C4-2B (cell line): ENCODE data around the gene GNMT.

Experiments used
- H3K27ac ChIP-seq: fragments of 450-650 bp; 2 replicates; pipeline ENCODE4 v1.5.1; 2017
- ZFX ChIP-seq: fragments of 450-650 bp; IDR thresholded peaks from 2 replicates; pipeline ENCODE4 v1.6.1; 2017
- TF ChIP-seq, protein P1 (sequence below): fragments of 450-650 bp; conservative IDR thresholded peaks from 2 replicates; pipeline ENCODE4 v1.5.1; 2017; ENCODE audit warnings: mild to moderate bottlenecking

GNMT gene

DNA sequence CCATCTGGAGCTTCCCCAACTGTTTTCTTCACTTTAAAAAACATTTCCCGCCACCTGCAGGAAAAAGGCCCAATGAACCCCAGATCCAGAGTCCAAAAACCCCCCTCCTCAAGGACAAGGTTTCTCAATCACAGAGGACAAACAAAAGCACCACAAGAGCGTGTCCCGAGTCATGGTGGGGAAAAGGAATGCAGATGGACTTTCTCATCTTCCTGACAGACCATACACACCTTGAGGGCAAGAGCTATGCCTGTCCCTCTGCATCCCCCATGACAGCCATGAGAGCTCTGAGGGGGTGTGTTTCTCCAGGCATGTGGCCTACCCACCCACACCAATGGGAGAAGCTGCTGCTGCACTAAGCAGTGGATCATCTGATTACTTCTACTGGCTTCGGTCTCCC lies 9.4 kb downstream of the GNMT start:
- no peak overlapping the region for H3K27ac ChIP-seq
- TF ChIP-seq, protein P1, sequence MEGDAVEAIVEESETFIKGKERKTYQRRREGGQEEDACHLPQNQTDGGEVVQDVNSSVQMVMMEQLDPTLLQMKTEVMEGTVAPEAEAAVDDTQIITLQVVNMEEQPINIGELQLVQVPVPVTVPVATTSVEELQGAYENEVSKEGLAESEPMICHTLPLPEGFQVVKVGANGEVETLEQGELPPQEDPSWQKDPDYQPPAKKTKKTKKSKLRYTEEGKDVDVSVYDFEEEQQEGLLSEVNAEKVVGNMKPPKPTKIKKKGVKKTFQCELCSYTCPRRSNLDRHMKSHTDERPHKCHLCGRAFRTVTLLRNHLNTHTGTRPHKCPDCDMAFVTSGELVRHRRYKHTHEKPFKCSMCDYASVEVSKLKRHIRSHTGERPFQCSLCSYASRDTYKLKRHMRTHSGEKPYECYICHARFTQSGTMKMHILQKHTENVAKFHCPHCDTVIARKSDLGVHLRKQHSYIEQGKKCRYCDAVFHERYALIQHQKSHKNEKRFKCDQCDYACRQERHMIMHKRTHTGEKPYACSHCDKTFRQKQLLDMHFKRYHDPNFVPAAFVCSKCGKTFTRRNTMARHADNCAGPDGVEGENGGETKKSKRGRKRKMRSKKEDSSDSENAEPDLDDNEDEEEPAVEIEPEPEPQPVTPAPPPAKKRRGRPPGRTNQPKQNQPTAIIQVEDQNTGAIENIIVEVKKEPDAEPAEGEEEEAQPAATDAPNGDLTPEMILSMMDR: no peak
- TF ChIP-seq ZFX: no peak

DNA sequence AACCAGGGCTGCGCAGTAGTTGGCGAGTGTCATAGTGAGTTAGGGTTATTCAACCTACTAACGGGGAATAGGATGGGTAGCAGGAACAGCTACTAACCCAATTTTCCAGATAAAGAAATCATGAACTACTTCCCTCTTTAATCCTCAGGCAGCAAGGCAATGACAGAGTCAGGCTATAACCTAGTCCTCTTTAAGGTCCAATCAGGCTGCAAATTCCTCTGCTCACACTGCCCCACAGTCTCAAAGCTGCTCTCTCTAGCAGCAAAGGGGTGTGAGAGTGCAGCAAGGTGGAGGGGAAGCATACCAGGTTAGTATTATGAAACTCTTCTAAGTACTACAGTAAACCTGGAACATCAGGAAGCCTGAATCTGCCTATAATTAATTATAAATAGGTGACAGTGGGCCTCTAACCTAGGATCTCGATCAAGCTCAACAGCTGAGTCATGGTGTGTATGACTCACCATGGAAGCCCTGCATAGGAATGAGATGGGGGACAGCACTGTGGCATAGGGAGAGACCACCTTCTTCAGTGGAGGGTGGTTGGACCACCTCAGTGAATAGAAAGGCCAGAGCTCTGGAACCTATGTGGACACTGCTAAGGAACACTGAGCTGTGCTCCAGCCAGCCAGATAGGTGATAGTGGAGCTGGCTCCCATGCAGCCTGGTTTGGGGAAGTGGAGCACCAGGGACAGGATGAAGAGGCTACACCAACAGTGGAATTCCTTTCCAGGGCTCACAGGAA lies 10.5 kb downstream of the GNMT start:
- H3K27ac ChIP-seq: no peak overlapping the region
- no peak for TF ChIP-seq ZFX
- TF ChIP-seq, protein P1: no peak

DNA sequence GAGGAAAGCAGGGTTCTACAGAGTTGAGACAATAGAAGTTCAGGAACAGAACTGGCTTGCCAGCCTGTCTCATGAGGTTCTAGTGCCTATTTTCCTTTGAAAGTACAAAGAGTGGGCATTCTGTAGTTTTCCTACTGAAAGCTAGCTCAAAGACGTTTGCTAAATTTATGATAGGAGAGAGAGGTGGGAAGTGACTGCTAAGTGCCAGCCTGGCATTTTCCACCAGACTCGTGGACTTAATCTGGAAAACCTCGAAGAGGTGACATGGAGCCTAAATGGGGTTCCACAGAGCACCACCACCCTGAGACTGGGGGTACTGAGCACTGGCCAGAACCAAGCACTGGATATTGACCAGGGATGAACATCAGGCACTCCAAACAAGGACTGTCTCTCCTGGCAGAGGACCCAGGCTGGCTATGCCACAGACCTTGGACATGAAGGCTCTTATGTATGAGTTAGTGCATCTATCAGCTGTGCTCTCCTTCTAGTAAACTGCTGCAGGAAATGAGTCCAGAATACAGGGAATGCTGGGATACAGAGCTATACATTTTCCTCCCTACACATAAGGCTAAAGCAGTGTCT lies 11.3 kb downstream of the GNMT start:
- H3K27ac ChIP-seq: no peak overlapping the region
- TF ChIP-seq, protein P1: no peak
- TF ChIP-seq ZFX: no peak

DNA sequence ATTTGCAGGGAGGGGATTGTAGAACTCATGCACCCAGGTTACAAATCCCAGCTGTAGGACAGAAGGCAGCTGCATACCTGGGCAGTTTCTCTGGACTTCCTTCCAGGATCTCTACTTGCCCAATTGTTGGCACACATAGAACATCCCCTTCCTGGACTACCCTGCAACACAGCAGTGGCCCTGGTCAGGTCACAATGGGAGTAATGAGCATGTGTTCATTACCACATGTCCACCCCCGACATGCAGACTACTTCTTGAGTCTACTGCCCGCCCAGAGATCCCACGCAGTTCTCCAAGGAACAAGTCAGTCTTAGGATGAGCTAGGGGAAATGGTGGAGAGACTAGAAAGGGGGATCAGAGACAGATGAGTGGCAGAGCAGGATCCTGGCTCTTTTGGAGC lies 13.4 kb downstream of the GNMT start:
- no peak overlapping the region for H3K27ac ChIP-seq
- TF ChIP-seq ZFX: no peak
- TF ChIP-seq, protein P1: no peak

DNA sequence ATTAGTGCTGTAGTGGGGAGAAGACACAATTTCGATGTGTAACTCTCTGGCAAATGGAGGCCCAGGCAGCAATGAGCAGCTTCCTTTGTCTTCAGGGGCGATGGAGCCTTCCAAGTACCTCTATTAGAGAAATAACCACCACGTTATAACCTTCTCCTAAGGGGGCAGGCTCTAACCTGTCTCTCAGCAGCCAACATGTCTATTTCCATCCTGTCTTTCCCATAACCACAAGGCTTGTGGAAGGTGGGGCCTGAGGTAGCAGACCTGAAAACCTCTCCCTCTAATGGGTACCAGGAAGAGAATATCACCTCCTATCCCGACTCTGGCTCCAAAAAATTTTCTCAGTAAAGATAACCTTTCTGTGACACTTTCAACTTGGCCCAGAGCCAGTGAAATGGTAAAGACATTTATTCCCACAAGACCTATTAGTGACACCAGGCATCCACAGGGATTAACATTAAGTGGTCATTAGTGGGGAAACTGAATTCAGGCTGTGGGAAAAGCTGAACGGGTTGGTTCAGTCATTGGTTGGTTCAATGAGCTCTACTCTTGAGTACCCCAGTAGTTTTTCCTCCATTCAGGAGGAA lies 14.5 kb downstream of the GNMT start:
- no peak for TF ChIP-seq ZFX
- TF ChIP-seq, protein P1: no peak
- H3K27ac ChIP-seq: no peak overlapping the region

DNA sequence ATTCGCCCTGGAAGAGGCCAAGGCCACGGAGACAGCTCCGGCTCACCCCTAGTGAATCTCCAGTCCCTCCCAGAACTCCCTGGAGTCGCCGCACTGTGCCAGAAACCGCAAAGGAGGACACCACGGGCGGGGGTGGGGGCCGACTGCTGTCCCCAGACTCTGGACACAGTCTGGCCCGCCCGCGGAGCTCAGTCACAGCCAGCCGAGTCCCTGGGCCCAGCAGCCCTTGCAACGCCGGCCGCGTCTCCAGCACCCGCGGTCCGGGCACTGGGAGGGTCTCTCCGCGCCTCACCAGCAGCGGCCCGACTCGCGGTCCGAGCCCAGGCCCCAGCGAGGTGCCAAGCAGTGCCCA lies 17.9 kb downstream of the GNMT start:
- H3K27ac ChIP-seq: peak overlapping the region; percentile 96
- TF ChIP-seq, protein P1: no peak
- TF ChIP-seq ZFX: no peak

DNA sequence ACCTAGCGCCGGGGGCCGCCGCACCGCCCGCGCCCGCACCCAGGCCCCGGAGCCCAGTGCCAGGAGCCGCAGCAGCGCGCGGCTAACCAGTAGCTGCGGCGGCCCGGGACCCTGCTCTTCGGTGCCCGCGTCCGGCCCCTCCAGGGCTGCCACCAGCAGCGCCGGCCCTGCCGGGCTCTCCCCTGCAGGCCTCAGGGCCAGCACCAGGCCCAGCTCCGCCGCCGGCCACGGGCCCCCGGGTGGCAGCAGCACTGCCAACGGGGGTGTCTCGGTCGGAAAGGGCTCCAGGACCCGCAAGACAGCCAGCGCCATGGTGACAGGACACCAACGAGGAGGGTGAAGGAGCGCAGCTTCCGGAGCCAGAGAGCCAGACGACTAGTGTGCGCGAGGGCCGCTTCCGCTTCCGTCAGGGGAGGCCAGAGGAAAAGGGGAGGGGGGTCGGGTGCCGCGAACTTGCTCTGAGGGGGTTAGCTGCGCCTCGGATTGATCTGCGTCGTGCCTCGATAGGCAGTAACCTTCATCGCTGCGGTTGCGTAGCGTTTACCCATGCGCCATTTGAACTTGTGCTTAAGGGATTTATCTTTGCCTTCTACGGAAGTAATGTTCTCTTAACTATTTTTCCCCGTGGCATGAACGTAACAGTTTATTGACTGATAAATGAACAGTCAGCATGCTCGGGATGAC lies 18.4 kb downstream of the GNMT start, which contains the start of gene PEX6:
Gene PEX6 (minus strand): TSS at position 343 of the 684 bp plus-strand sequence. CDS start 31 bp downstream, at position 312.
- TF ChIP-seq, protein P1: no peak
- TF ChIP-seq ZFX: peak; percentile 97
- peak within 1 kb of the TSS; percentile 96 for H3K27ac ChIP-seq
